DND-41 (cell line): ENCODE results near the gene CDT1.

Source experiments
- CTCF ChIP-seq: IDR thresholded peaks from 2 replicates; pipeline ENCODE4 v1.5.1; 2012; ENCODE audit warnings: borderline replicate concordance, low read length, moderate library complexity, mild to moderate bottlenecking; ENCODE audit not compliant: poor library complexity, severe bottlenecking; ENCODE audit errors: extremely low read depth
- EZH2 ChIP-seq: IDR thresholded peaks from 3 replicates; pipeline ENCODE4 v1.6.1; 2012; ENCODE audit warnings: borderline replicate concordance, low read depth, mild to moderate bottlenecking, moderate library complexity, low read length, inconsistent platforms; ENCODE audit not compliant: severe bottlenecking

DNA sequence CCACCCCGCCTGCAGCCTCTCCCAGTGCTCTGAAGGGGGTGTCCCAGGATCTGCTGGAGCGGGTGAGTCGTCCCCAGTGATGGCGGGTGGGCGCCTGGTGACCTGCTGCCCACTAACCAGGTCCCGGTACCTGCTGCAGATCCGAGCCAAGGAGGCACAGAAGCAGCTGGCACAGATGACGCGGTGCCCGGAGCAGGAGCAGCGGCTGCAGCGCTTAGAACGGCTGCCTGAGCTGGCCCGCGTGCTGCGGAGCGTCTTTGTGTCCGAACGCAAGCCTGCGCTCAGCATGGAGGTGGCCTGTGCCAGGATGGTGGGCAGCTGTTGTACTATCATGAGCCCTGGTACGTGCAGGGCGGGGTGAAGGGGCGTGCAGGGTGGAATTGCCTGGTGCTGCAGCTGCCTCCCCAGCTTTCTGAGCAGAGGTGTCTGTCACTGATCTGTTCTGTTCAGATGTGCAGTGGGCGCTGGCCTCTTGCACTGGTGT lies 3.6 kb downstream of the CDT1 start:
- TF ChIP-seq CTCF (no peak), EZH2 (no peak)
